ENCODE data around the gene AK9.

AK9 gene

DNA sequence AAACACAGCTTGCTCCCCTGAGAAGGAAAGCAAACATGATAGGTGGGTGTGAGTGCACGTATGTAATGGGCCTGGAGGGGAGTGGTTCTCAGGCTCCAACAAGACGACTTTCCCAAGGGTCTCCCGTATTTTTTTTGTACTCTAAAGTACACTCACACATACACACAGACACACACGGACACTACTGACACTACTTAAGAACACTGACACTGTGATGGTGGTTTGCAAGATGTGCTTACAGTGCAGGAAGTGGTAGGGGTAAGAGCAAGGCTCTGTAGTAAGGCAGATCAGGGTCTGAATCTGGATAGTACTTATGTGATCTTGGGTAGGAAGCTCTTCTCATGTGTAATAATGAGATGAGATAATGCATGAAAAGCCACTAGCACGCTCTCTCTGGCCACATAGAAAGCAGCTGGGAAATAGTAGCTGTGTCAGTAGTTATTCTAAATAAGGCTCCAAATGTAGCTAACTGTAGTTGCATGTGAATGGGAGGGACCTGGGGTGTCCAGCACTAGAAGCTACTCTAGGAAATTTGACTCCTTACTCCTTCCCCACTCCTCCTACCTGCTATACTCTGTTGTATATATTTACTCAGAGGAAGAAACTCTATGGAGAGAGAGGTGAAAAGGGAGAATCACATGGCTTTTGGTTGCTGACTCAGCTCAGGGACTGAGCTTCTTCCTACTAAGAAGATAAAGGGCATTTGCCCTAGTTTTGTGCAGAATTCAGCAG, 199.6 kb downstream of the AK9 start:
- Histone ChIP-seq H3K36me3 (no peaks in the 10 kb centered on the region), H3K9me3 (no peaks in the 10 kb centered on the region), H3K4me3 (ENCODE audit: low read depth, low read length) (no peak overlapping the region), H3K27me3 (peaks cover 12% of the 10 kb centered on the region), H3K4me1 (no peaks in the 10 kb centered on the region)
- TF ChIP-seq, protein P1, sequence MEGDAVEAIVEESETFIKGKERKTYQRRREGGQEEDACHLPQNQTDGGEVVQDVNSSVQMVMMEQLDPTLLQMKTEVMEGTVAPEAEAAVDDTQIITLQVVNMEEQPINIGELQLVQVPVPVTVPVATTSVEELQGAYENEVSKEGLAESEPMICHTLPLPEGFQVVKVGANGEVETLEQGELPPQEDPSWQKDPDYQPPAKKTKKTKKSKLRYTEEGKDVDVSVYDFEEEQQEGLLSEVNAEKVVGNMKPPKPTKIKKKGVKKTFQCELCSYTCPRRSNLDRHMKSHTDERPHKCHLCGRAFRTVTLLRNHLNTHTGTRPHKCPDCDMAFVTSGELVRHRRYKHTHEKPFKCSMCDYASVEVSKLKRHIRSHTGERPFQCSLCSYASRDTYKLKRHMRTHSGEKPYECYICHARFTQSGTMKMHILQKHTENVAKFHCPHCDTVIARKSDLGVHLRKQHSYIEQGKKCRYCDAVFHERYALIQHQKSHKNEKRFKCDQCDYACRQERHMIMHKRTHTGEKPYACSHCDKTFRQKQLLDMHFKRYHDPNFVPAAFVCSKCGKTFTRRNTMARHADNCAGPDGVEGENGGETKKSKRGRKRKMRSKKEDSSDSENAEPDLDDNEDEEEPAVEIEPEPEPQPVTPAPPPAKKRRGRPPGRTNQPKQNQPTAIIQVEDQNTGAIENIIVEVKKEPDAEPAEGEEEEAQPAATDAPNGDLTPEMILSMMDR (IDR thresholded peaks at IDR 0.05; ENCODE audit: low read depth, low read length), result no peak
- DNase-seq, result no peak

DNA sequence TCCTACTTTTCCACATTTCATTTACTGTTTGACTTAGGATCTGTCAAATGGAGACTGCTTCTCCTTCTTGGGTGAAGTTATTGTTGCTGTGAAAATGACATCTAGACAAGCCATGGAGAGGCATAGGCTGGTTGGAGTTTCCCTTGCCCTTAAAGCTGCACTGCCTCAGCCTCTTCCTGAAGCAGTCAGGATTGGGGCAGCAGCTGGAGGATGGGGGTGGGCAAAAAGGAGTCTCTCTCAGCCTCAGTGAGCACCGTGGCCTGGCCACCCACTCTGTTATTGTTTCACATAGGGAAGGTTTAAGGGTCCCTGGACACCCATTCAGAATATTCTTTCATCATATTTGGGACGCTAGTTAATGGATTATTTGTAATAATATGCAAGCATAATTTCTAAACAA, 200.3 kb downstream of the AK9 start:
- Histone ChIP-seq H3K9me3 (no peaks in the 10 kb centered on the region), H3K4me1 (no peaks in the 10 kb centered on the region), H3K27me3 (peaks cover 12% of the 10 kb centered on the region), H3K4me3 (ENCODE audit: low read depth, low read length) (no peak overlapping the region), H3K36me3 (no peaks in the 10 kb centered on the region)
- TF ChIP-seq, protein P1 (IDR thresholded peaks at IDR 0.05; ENCODE audit: low read depth, low read length), result no peak
- DNase-seq, result no peak

DNA sequence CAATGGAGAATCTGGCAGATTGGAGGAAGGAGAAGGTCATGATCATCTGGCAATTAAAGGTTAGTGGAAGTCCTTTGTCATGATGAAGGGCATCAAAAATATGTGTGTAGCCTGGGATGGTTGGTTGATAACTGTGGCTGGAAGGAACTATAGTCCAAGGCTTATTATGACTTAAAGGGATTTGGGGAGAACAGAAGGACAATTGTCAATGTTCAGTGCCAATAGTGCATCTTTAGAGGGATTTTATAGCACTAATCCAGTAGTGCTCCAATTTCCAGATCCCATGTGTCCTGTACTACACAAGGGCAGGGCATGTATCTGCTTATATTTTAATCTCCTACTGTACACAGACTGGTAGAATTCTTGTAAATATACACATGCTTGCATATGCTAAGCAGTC, 203.0 kb downstream of the AK9 start:
- no peak for DNase-seq
- H3K9me3 ChIP-seq, result no peaks in the 10 kb centered on the region

DNA sequence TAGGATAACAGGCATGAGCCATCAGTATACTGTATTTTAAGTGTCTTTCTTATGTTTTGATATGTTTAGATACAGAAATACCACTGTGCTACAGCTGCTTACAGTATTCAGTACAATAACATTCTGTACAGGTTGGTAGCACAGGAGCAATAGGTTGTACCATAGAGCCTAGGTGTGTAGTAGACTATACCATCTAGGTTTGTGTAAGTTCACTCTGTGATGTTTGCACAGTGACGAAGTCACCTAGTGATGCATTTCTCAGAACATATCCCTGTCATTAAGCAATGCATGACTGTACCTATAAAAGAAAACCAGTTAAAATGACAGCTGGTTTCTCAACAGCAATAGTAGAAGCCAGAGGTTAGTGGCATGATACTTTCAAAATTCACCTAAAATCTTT, 204.9 kb downstream of the AK9 start:
- Histone ChIP-seq H3K36me3 (peaks cover 14% of the 10 kb centered on the region), H3K9me3 (no peaks in the 10 kb centered on the region), H3K27me3 (peaks cover 6% of the 10 kb centered on the region; the same call in 1 of the 2 replicates), H3K4me1 (peaks cover 6% of the 10 kb centered on the region; the same call in 1 of the 2 replicates), H3K4me3 (ENCODE audit: low read depth, low read length) (no peak overlapping the region)
- DNase-seq, result no peak
- TF ChIP-seq, protein P1 (IDR thresholded peaks at IDR 0.05; ENCODE audit: low read depth, low read length), result no peak

More for the DNA sequence above, 203.0 kb downstream of the AK9 start:
- Histone ChIP-seq H3K4me1 (no peaks in the 10 kb centered on the region), H3K27me3 (peaks cover 11% of the 10 kb centered on the region), H3K4me3 (ENCODE audit: low read depth, low read length) (no peak overlapping the region), H3K36me3 (no peaks in the 10 kb centered on the region)
- TF ChIP-seq, protein P1 (IDR thresholded peaks at IDR 0.05; ENCODE audit: low read depth, low read length), result no peak

DNA sequence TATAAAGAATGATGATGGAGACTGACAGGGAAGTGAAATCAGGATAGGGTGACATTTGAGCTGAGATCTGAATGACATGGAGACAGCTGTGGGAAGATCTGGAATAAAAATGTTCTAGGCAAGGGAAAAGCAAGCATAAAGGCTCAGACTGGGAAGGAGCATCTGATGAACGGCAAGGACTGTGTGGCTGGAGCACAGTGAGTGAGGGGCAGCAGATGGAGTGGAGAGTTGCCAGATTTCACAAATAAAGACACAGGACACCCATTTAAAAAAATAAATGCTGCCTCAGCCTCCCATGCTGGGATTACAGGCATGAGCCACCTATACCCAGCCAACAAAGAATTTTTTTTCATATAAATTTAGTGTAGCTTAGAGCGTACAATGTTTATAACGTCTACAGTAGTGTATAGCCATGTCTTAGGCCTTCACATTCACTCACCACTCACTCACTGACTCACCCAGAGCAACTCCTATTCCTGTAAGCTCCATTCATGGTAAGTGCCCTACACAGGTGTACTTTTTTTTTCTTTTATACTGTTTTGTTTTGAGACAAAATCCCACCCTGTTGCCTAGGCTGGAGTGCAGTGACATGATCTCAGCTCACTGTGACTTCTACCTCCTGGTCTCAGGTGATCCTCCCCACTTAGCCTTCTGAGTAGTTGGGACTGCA, 205.6 kb downstream of the AK9 start:
- TF ChIP-seq, protein P1 (IDR thresholded peaks at IDR 0.05; ENCODE audit: low read depth, low read length), result no peak
- H3K4me3 ChIP-seq (ENCODE audit: low read depth, low read length), result no peak overlapping the region
- no peaks in the 10 kb centered on the region for H3K9me3 ChIP-seq
- H3K27me3 ChIP-seq, result peaks cover 6% of the 10 kb centered on the region; the same call in 1 of the 2 replicates
- H3K36me3 ChIP-seq, result peaks cover 21% of the 10 kb centered on the region
- peaks cover 6% of the 10 kb centered on the region; the same call in 1 of the 2 replicates for H3K4me1 ChIP-seq
- no peak for DNase-seq

DNA sequence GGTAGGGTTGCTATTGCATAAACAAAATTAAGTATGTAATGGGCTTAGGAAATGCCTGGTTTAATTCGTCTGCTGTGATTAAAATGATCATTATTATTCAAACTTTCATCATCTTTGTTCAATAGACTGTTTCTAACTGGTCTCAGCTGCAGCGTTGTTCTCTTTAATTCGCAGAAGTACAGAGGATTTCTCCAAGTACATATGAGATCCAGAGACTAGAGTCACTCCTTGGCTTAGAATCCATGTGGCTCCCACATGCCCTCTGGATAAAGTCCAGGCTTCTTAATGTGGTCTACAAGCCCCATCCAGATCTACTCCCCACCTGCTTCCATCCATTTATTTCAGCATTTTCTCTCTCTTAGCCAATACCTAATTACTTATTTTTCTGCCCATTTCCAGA, 206.9 kb downstream of the AK9 start:
- Histone ChIP-seq H3K4me3 (ENCODE audit: low read depth, low read length) (no peak overlapping the region), H3K4me1 (peaks cover 6% of the 10 kb centered on the region; the same call in 1 of the 2 replicates), H3K36me3 (peaks cover 29% of the 10 kb centered on the region), H3K9me3 (no peaks in the 10 kb centered on the region), H3K27me3 (peaks cover 6% of the 10 kb centered on the region; the same call in 1 of the 2 replicates)
- TF ChIP-seq, protein P1 (IDR thresholded peaks at IDR 0.05; ENCODE audit: low read depth, low read length), result no peak
- DNase-seq, result no peak
